ENCODE results near the gene CDH18. TPM values are rescaled to one million over a fixed set of nuclear protein-coding genes. Genes with fewer than 3 reads are reported as not detected.
"Not testable (repeated sequence)": the region's sequence is repeated elsewhere in the genome, so short reads cannot be mapped to it uniquely, and the experiment has no call there.

The CDH18 gene
- total and polyA plus RNA-seq, 2 donors: 0.05 to 0.24 TPM

DNA sequence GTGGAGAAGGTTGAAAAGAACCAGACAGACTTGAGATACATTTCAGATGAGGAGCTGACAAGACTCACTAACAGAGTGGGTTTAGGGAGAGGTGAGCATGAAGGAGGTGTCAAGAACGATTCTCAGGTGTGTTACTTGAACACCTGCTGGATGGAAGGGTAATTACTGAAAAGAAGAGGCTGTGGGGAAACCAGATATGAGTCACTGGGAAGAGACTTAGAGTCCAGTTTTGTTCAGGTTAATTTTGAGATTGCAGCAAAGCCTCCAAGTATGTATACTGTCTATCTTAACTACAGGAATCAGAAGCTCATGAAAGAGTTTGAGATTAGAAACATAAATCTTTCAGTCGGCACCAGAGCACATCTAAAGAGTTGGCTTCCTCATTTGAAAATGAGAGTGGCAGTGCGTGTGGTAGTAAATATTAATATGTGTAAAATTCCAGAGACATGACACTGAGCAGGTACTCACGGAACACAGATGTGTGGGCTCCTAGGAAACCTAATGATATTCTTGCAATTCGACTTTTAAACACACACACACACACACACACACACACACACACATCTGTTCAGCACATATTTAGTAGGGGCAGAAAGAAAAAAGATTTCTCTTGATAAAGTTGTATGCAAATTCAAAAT is 197.1 kb downstream of the CDH18 start:
- no peak for DNase-seq (ENCODE audit: low read depth in 6 of 9, low spot score in 9 of 9)
- Histone ChIP-seq H3K27ac (ENCODE audit: low read depth in 1 of 2, low read length in 1 of 2) (no peak overlapping the region), H3K4me1 (ENCODE audit: control insufficient read depth in 2 of 2, insufficient read depth in 2 of 2, low read length in 2 of 2) (no peaks in the 10 kb centered on the region), H3K36me3 (ENCODE audit: control insufficient read depth in 2 of 2, insufficient read depth in 2 of 2, low read length in 1 of 2) (no peaks in the 10 kb centered on the region), H3K9me3 (ENCODE audit: control insufficient read depth in 2 of 2, insufficient read depth in 1 of 2, low read length in 1 of 2) (no peaks in the 10 kb centered on the region), H3K27me3 (ENCODE audit: control insufficient read depth in 2 of 2, insufficient read depth in 1 of 2, low read length in 1 of 2) (no peaks in the 10 kb centered on the region), H3K4me3 (ENCODE audit: low read length in 2 of 2) (no peak overlapping the region)
- 27% methylated on average over 5 of the region's 5 CpGs for WGBS

- no peaks in the 10 kb centered on the region for H3K27me3 ChIP-seq (ENCODE audit: control insufficient read depth in 2 of 2, insufficient read depth in 1 of 2, low read length in 1 of 2)
- DNase-seq (ENCODE audit: low read depth in 6 of 9, low spot score in 9 of 9): no peak
- H3K27ac ChIP-seq (ENCODE audit: low read depth in 1 of 2, low read length in 1 of 2): no peak overlapping the region
- WGBS: 95% methylated on average over 2 of the region's 2 CpGs
- H3K9me3 ChIP-seq (ENCODE audit: control insufficient read depth in 2 of 2, insufficient read depth in 1 of 2, low read length in 1 of 2): no peaks in the 10 kb centered on the region
- H3K36me3 ChIP-seq (ENCODE audit: control insufficient read depth in 2 of 2, insufficient read depth in 2 of 2, low read length in 1 of 2): no peaks in the 10 kb centered on the region
- no peak overlapping the region for H3K4me3 ChIP-seq (ENCODE audit: low read length in 2 of 2)
- no peaks in the 10 kb centered on the region for H3K4me1 ChIP-seq (ENCODE audit: control insufficient read depth in 2 of 2, insufficient read depth in 2 of 2, low read length in 2 of 2)
Measured at GRCh38 chr5:19782566-19782965, 205.4 kb downstream of the CDH18 start.

GRCh38 chr5:19777363-19777762 is 210.6 kb downstream of the CDH18 start:
- H3K4me3 ChIP-seq (ENCODE audit: low read length in 2 of 2): no peak overlapping the region
- no peaks in the 10 kb centered on the region for H3K36me3 ChIP-seq (ENCODE audit: control insufficient read depth in 2 of 2, insufficient read depth in 2 of 2, low read length in 1 of 2)
- no peak overlapping the region for H3K27ac ChIP-seq (ENCODE audit: low read depth in 1 of 2, low read length in 1 of 2)
- no peaks in the 10 kb centered on the region for H3K27me3 ChIP-seq (ENCODE audit: control insufficient read depth in 2 of 2, insufficient read depth in 1 of 2, low read length in 1 of 2)
- no peaks in the 10 kb centered on the region for H3K4me1 ChIP-seq (ENCODE audit: control insufficient read depth in 2 of 2, insufficient read depth in 2 of 2, low read length in 2 of 2)
- 90% methylated on average over 5 of the region's 5 CpGs for WGBS
- H3K9me3 ChIP-seq (ENCODE audit: control insufficient read depth in 2 of 2, insufficient read depth in 1 of 2, low read length in 1 of 2): no peaks in the 10 kb centered on the region
- no peak for DNase-seq (ENCODE audit: low read depth in 6 of 9, low spot score in 9 of 9)

GRCh38 chr5:19776886-19777285 is 211.1 kb downstream of the CDH18 start:
- not testable (repeated sequence) for H3K4me3 ChIP-seq (ENCODE audit: low read length in 2 of 2); H3K36me3 ChIP-seq (ENCODE audit: control insufficient read depth in 2 of 2, insufficient read depth in 2 of 2, low read length in 1 of 2); H3K27ac ChIP-seq (ENCODE audit: low read depth in 1 of 2, low read length in 1 of 2); H3K27me3 ChIP-seq (ENCODE audit: control insufficient read depth in 2 of 2, insufficient read depth in 1 of 2, low read length in 1 of 2); H3K9me3 ChIP-seq (ENCODE audit: control insufficient read depth in 2 of 2, insufficient read depth in 1 of 2, low read length in 1 of 2); H3K4me1 ChIP-seq (ENCODE audit: control insufficient read depth in 2 of 2, insufficient read depth in 2 of 2, low read length in 2 of 2); DNase-seq (ENCODE audit: low read depth in 6 of 9, low spot score in 9 of 9)
- 91% methylated on average over 5 of the region's 5 CpGs for WGBS

GRCh38 chr5:19771174-19771835 is 216.7 kb downstream of the CDH18 start:
- Histone ChIP-seq H3K27me3 (ENCODE audit: control insufficient read depth in 2 of 2, insufficient read depth in 1 of 2, low read length in 1 of 2) (no peaks in the 10 kb centered on the region), H3K9me3 (ENCODE audit: control insufficient read depth in 2 of 2, insufficient read depth in 1 of 2, low read length in 1 of 2) (no peaks in the 10 kb centered on the region), H3K27ac (ENCODE audit: low read depth in 1 of 2, low read length in 1 of 2) (no peak overlapping the region), H3K36me3 (ENCODE audit: control insufficient read depth in 2 of 2, insufficient read depth in 2 of 2, low read length in 1 of 2) (no peaks in the 10 kb centered on the region), H3K4me3 (ENCODE audit: low read length in 2 of 2) (no peak overlapping the region), H3K4me1 (ENCODE audit: control insufficient read depth in 2 of 2, insufficient read depth in 2 of 2, low read length in 2 of 2) (no peaks in the 10 kb centered on the region)
- no peak for DNase-seq (ENCODE audit: low read depth in 6 of 9, low spot score in 9 of 9)
- 65% methylated on average over 6 of the region's 6 CpGs for WGBS

DNA sequence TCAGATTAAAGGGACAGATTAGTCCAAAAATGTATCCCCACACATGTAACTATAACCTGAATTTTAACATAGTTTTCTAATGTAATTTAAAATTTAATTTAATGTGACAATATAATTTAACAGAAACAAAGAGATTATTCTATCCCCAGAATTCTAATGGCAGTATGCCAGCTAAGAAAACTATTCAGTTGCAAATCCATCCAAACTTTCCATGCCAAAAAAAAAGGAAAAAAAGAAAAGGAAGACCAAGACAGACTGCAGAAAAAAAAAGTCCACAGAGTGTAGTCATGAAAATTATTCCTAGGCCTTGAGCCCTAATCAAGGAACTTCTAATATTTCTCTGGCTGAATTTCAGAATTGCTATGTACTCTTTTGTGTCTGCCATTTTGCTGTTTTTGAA is 217.6 kb downstream of the CDH18 start:
- H3K9me3 ChIP-seq (ENCODE audit: control insufficient read depth in 2 of 2, insufficient read depth in 1 of 2, low read length in 1 of 2): no peaks in the 10 kb centered on the region
- H3K27me3 ChIP-seq (ENCODE audit: control insufficient read depth in 2 of 2, insufficient read depth in 1 of 2, low read length in 1 of 2): no peaks in the 10 kb centered on the region
- no peaks in the 10 kb centered on the region for H3K36me3 ChIP-seq (ENCODE audit: control insufficient read depth in 2 of 2, insufficient read depth in 2 of 2, low read length in 1 of 2)
- DNase-seq (ENCODE audit: low read depth in 6 of 9, low spot score in 9 of 9): no peak
- H3K4me1 ChIP-seq (ENCODE audit: control insufficient read depth in 2 of 2, insufficient read depth in 2 of 2, low read length in 2 of 2): no peaks in the 10 kb centered on the region
- H3K4me3 ChIP-seq (ENCODE audit: low read length in 2 of 2): no peak overlapping the region
- H3K27ac ChIP-seq (ENCODE audit: low read depth in 1 of 2, low read length in 1 of 2): no peak overlapping the region

DNA sequence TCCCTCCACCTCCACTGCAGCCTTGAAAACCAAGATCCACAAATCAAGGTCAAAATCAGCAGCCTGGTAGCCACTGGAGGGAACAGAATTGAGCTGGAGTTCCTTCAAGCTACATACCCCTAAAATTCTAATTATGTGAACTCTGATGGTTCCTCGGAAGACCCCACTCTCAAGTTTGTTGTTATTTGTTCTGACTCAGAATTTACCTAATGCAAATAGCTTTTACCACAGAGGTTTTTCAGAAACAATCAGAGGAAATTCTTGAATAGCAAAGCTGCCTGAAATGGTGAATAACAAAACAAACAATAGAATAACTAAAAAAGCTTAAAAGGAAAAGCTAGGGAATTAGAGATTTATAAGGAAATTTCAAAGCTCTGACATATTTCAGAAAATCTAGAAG is 220.0 kb downstream of the CDH18 start:
- 72% methylated on average over 1 of the region's 1 CpG for WGBS

DNA sequence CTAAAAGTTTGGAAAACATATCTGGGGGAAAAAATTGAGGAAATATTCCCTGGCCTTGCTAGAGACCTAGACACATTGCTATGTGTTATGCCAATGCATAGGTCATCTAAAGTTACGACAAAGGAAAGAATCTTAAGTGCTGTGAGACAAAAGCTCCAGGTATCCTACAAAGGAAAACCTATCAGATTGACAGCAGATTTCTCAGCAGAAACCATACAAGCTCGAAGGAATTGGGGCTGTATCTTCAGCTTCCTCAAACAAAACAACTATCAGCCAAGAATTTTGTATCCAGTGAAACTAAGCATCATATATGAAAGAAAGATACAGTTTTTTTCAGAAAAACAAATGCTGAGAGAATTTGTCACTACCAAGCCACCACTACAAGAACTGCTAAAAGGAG is 234.4 kb downstream of the CDH18 start:
- H3K4me1 ChIP-seq (ENCODE audit: control insufficient read depth in 2 of 2, insufficient read depth in 2 of 2, low read length in 2 of 2): no peaks in the 10 kb centered on the region
- no peak overlapping the region for H3K27ac ChIP-seq (ENCODE audit: low read depth in 1 of 2, low read length in 1 of 2)
- DNase-seq (ENCODE audit: low read depth in 6 of 9, low spot score in 9 of 9): no peak
- H3K9me3 ChIP-seq (ENCODE audit: control insufficient read depth in 2 of 2, insufficient read depth in 1 of 2, low read length in 1 of 2): peaks cover 0 to 16% of the 10 kb centered on the region in 2 donors
- 86% methylated on average over 2 of the region's 2 CpGs for WGBS
- H3K4me3 ChIP-seq (ENCODE audit: low read length in 2 of 2): no peak overlapping the region
- H3K27me3 ChIP-seq (ENCODE audit: control insufficient read depth in 2 of 2, insufficient read depth in 1 of 2, low read length in 1 of 2): no peaks in the 10 kb centered on the region
- no peaks in the 10 kb centered on the region for H3K36me3 ChIP-seq (ENCODE audit: control insufficient read depth in 2 of 2, insufficient read depth in 2 of 2, low read length in 1 of 2)

More for the DNA sequence above, 220.0 kb downstream of the CDH18 start:
- Histone ChIP-seq H3K27ac (ENCODE audit: low read depth in 1 of 2, low read length in 1 of 2) (no peak overlapping the region), H3K4me1 (ENCODE audit: control insufficient read depth in 2 of 2, insufficient read depth in 2 of 2, low read length in 2 of 2) (no peaks in the 10 kb centered on the region), H3K36me3 (ENCODE audit: control insufficient read depth in 2 of 2, insufficient read depth in 2 of 2, low read length in 1 of 2) (no peaks in the 10 kb centered on the region), H3K9me3 (ENCODE audit: control insufficient read depth in 2 of 2, insufficient read depth in 1 of 2, low read length in 1 of 2) (no peaks in the 10 kb centered on the region), H3K4me3 (ENCODE audit: low read length in 2 of 2) (no peak overlapping the region), H3K27me3 (ENCODE audit: control insufficient read depth in 2 of 2, insufficient read depth in 1 of 2, low read length in 1 of 2) (no peaks in the 10 kb centered on the region)
- no peak for DNase-seq (ENCODE audit: low read depth in 6 of 9, low spot score in 9 of 9)

DNA sequence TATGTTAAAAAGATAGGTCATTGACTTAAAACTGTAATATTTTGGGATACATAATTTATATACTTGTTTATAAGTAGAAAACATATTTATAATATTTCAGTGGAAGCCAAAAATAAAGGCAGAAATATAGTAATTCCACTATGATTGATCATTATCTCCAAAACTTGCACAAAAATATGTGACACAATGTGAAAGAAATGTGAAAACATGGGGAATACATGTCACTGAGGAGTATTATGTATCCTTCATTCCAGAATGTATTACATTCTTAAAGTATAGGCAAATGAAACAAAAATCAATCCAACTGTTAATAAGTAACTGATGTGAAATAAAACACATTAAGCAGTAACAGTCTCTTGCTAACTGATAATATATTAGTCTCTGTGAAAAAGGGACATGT is 236.7 kb downstream of the CDH18 start:
- Histone ChIP-seq H3K27ac (ENCODE audit: low read depth in 1 of 2, low read length in 1 of 2) (no peak overlapping the region), H3K4me1 (ENCODE audit: control insufficient read depth in 2 of 2, insufficient read depth in 2 of 2, low read length in 2 of 2) (no peaks in the 10 kb centered on the region), H3K36me3 (ENCODE audit: control insufficient read depth in 2 of 2, insufficient read depth in 2 of 2, low read length in 1 of 2) (no peaks in the 10 kb centered on the region), H3K9me3 (ENCODE audit: control insufficient read depth in 2 of 2, insufficient read depth in 1 of 2, low read length in 1 of 2) (peaks cover 0 to 11% of the 10 kb centered on the region in 2 donors), H3K27me3 (ENCODE audit: control insufficient read depth in 2 of 2, insufficient read depth in 1 of 2, low read length in 1 of 2) (no peaks in the 10 kb centered on the region), H3K4me3 (ENCODE audit: low read length in 2 of 2) (no peak overlapping the region)
- DNase-seq (ENCODE audit: low read depth in 6 of 9, low spot score in 9 of 9): no peak
